HL-60 (cell line): ENCODE data around the gene DAAM1.

Experiments used
- DNase-seq, 2 experiments: peaks; one replicate each; pipeline ENCODE4 v3.0.0-alpha.2; 2010 to 2020; ENCODE audit warnings: low read depth in 1 of 2, low spot score in 1 of 2
- H3K27ac ChIP-seq: fragments of 250-450 bp; sonication (Bioruptor Pico); replicated peaks from 2 replicates; pipeline ENCODE4 v1.5.1; 2020; ENCODE audit warnings: mild to moderate bottlenecking, moderate library complexity
- H3K27me3 ChIP-seq: fragments of 250-450 bp; sonication (Bioruptor Pico); 2 replicates; pipeline ENCODE4 v1.5.1; 2021; ENCODE audit warnings: mild to moderate bottlenecking, moderate library complexity; ENCODE audit not compliant: insufficient read depth, poor library complexity, severe bottlenecking
- H3K4me3 ChIP-seq: replicated peaks from 2 replicates; pipeline ENCODE4 v1.5.1; 2011; ENCODE audit warnings: mild to moderate bottlenecking, control low read depth, low read length; ENCODE audit not compliant: insufficient read depth
- CTCF ChIP-seq: IDR thresholded peaks from one replicate; pipeline ENCODE4 v1.5.1; 2011; ENCODE audit warnings: low read length, control low read depth, inconsistent platforms; ENCODE audit not compliant: insufficient read depth
- GABPA ChIP-seq: IDR thresholded peaks from 2 replicates; pipeline ENCODE4 v1.6.1; 2012; ENCODE audit warnings: low read depth
- POLR2AphosphoS5 ChIP-seq: IDR thresholded peaks from 2 replicates; pipeline ENCODE4 v1.6.1; 2012; ENCODE audit warnings: low read depth
- REST ChIP-seq: IDR thresholded peaks from 2 replicates; pipeline ENCODE4 v1.6.1; 2012; ENCODE audit warnings: low read depth; ENCODE audit not compliant: insufficient replicate concordance
- SPI1 ChIP-seq: IDR thresholded peaks from 2 replicates; pipeline ENCODE4 v1.6.1; 2012; ENCODE audit warnings: low read depth, mild to moderate bottlenecking, borderline replicate concordance

The DAAM1 gene

DNA sequence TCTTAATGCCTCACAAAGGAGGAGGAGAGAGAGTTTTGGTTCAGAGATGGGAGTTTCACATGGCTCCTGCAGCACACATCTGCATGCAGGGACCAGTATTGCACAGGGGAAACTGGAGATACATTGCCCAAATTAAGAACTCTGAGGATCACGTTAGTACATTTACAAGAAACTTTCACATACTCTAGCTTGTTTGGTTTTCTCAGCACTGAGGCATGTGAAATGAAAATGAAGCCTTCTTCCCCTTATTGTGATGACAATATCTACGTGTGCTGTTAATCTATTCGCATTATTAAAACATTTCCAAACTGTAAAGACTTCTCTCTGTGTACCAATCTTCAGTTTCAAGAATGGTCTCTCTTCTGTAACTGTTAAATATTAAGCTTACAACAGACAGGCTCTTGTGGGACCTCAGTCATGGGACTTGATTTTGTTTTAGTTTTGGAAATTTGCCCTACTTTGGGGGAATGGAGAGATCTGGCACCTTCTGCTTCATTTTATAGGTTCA lies 124.7 kb downstream of the DAAM1 start:
- no peaks in the 10 kb centered on the region for H3K27me3 ChIP-seq
- no peak overlapping the region for H3K4me3 ChIP-seq
- H3K27ac ChIP-seq, result no peak overlapping the region
- TF ChIP-seq REST (no peak), SPI1 (no peak), POLR2AphosphoS5 (no peak), GABPA (no peak), CTCF (no peak)
- DNase-seq, result no peak

DNA sequence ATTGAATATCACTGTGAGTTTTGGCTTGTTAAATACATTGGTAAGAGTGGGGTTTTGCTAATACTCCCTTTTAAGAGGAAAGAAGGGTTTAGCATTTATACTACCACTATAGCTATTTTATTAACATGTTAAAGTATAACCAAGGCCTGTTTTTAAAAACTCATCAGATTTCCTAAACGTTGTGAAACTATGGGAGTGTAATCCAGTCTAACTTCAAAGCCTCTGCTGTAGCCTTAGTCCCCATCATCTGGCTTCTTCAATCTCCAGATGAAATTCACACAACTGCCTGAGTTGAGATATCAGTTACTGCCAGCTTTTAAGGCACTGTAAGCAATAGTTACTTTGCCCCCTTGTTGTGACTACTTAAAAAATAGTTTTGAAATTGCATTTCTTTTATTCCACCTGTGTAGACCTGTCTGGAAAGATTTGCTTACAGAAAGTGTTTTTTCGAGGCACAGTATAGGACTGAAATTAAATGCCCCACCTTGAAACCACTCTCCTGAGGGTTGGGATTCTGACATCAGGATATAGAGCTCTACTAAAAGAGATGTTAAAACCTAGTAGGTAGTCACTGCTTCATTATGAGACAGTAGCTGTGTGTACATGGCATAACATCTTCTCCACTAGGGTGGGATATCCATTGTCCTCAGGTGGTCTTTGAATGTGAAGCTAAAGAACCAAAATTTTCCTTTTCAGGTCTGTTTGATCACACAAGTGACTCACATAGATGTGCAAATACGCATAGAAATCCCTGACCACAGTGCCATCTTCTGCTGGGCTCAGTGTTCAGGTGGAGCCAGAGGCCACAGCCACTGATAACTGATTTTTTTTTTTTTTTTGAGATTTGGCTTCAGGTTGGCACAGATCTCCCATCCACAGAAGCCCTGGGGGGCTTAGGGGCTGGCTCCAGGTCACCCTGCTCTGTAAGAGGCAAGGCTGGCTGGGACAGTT lies 125.5 kb downstream of the DAAM1 start:
- Histone ChIP-seq H3K27me3 (no peaks in the 10 kb centered on the region), H3K4me3 (no peak overlapping the region), H3K27ac (no peak overlapping the region)
- no peak for TF ChIP-seq SPI1
- no peak for TF ChIP-seq POLR2AphosphoS5
- no peak for TF ChIP-seq REST
- TF ChIP-seq CTCF, result no peak
- no peak for DNase-seq

- no peak for DNase-seq
- TF ChIP-seq GABPA, result no peak
- no peak for TF ChIP-seq POLR2AphosphoS5
- no peak overlapping the region for H3K27ac ChIP-seq
Measured at GRCh38 chr14:59314953-59315599, 126.6 kb downstream of the DAAM1 start.

GRCh38 chr14:59316151-59316830 lies 127.8 kb downstream of the DAAM1 start:
- no peak overlapping the region for H3K27ac ChIP-seq
- H3K4me3 ChIP-seq, result no peak overlapping the region
- no peak for DNase-seq
- TF ChIP-seq POLR2AphosphoS5 (no peak), CTCF (no peak), SPI1 (no peak), GABPA (no peak), REST (no peak)
- no peaks in the 10 kb centered on the region for H3K27me3 ChIP-seq

More at GRCh38 chr14:59314953-59315599, 126.6 kb downstream of the DAAM1 start:
- Histone ChIP-seq H3K4me3 (no peak overlapping the region), H3K27me3 (no peaks in the 10 kb centered on the region)
